HCT116 (cell line): Measurements from ENCODE around the gene LEMD3. TPM values are rescaled to one million over a fixed set of nuclear protein-coding genes. Genes with fewer than 3 reads are reported as not detected.

Experiments used
- ATAC-seq: fragments of 200-7000 bp; cut with Tn5 transposase; 2 replicates; pipeline ENCODE4 v1.9.1; 2020; ENCODE audit warnings: mild to moderate bottlenecking, moderate library complexity
- BruUV-seq: library from RNA; stranded (reverse); fragments of 400-500 nt; replicated peaks from 2 replicates; lab custom pipeline; 2021; lab: Mats Ljungman, UMichigan
- CTCF ChIA-PET: fragments of 300-600 bp; sonication (Branson Sonifier 250); formaldehyde crosslinking; loops from one replicate; lab custom pipeline; 2021; ENCODE audit warnings: antibody characterized with exemption; lab: Charles Lee
- POLR2A ChIA-PET: fragments of 300-600, 350-600 bp; sonication (Branson Sonifier 250); formaldehyde crosslinking; loops from one replicate; lab custom pipeline; 2021; ENCODE audit warnings: antibody characterized with exemption; lab: Charles Lee
- RAD21 ChIA-PET, 2 experiments: fragments of 300-600 bp; sonication (Branson Sonifier 250); formaldehyde crosslinking; loops; one replicate each; lab custom pipeline; 2023; ENCODE audit warnings: low total read pairs in 2 of 2; ENCODE audit not compliant: uncharacterized antibody in 2 of 2, unreplicated experiment in 2 of 2, low non-redundant PET in 1 of 2; lab: Charles Lee
- DNase-seq: peaks from one replicate; pipeline ENCODE4 v3.0.0-alpha.2; 2010; ENCODE audit warnings: low read depth, low spot score
- H2AFZ ChIP-seq: fragments of 200-600 bp; shearing (Covaris generic), sonication (generic); 2 replicates; pipeline ENCODE4 v1.6.1; 2017; ENCODE audit warnings: low read depth, mixed run types, mixed read lengths, antibody characterized with exemption, low read length; ENCODE audit not compliant: poor library complexity, severe bottlenecking
- H3K27ac ChIP-seq: 2 replicates; pipeline ENCODE4 v1.5.1; 2012; ENCODE audit warnings: low read depth, low read length
- H3K27me3 ChIP-seq: fragments of 200-600 bp; sonication (generic); 2 replicates; pipeline ENCODE4 v1.6.1; 2016; ENCODE audit warnings: mixed run types, low read length, mixed read lengths; ENCODE audit not compliant: insufficient read depth
- H3K36me3 ChIP-seq, 2 experiments: fragments of 200-500 bp in 1 of 2; fragments of 200-600 bp in 1 of 2; sonication (Bioruptor generic) in 1 of 2; sonication (generic) in 1 of 2; 2 replicates each; pipeline versions ENCODE4 v1.5.1 to v1.6.1; 2014 to 2016; ENCODE audit warnings: low read length in 2 of 2, inconsistent platforms in 1 of 2, mixed read lengths in 1 of 2, mixed run types in 1 of 2; ENCODE audit not compliant: insufficient read depth in 2 of 2, control insufficient read depth in 1 of 2
- H3K4me1 ChIP-seq, 2 experiments: fragments of 200-600 bp in 1 of 2; sonication (generic) in 1 of 2; 2 replicates each; pipeline versions ENCODE4 v1.5.1 to v1.6.1; 2012 to 2017; ENCODE audit warnings: low read length in 2 of 2, inconsistent platforms in 1 of 2, mild to moderate bottlenecking in 1 of 2, mixed read lengths in 1 of 2, mixed run types in 1 of 2, moderate library complexity in 1 of 2; ENCODE audit not compliant: insufficient read depth in 2 of 2, control insufficient read depth in 1 of 2
- H3K4me2 ChIP-seq: fragments of 200-600 bp; sonication (generic); 2 replicates; pipeline ENCODE4 v1.6.1; 2017; ENCODE audit warnings: mixed run types, low read length, mixed read lengths
- H3K4me3 ChIP-seq, 2 experiments: fragments of 200-600 bp in 1 of 2; sonication (generic) in 1 of 2; replicated peaks in 1 of 2; 2 replicates each; pipeline ENCODE4 v1.5.1; 2011 to 2016; ENCODE audit warnings: low read length in 2 of 2, control low read depth in 1 of 2, low read depth in 1 of 2, mild to moderate bottlenecking in 1 of 2, mixed read lengths in 1 of 2, mixed run types in 1 of 2
- H3K79me2 ChIP-seq: fragments of 200-600 bp; sonication (generic); 2 replicates; pipeline ENCODE4 v1.6.1; 2017; ENCODE audit warnings: mild to moderate bottlenecking, mixed run types, low read length, moderate library complexity, mixed read lengths; ENCODE audit not compliant: insufficient read depth
- H3K9ac ChIP-seq: fragments of 200-600 bp; sonication (generic); 2 replicates; pipeline ENCODE4 v1.6.1; 2016; ENCODE audit warnings: low read length, mixed read lengths
- H3K9me2 ChIP-seq: fragments of 200-600 bp; sonication (generic), shearing (Covaris generic); 2 replicates; pipeline ENCODE4 v1.6.1; 2017; ENCODE audit warnings: mixed run types, mild to moderate bottlenecking, moderate library complexity; ENCODE audit not compliant: insufficient read depth
- H3K9me3 ChIP-seq, 2 experiments: fragments of 200-500 bp in 1 of 2; fragments of 200-600 bp in 1 of 2; sonication (Bioruptor generic) in 1 of 2; sonication (generic) in 1 of 2; 2 replicates each; pipeline ENCODE4 v1.6.1; 2014 to 2017; ENCODE audit warnings: low read length in 2 of 2, mixed read lengths in 2 of 2, inconsistent platforms in 1 of 2, low read depth in 1 of 2, mild to moderate bottlenecking in 1 of 2, mixed run types in 1 of 2, moderate library complexity in 1 of 2; ENCODE audit not compliant: control insufficient read depth in 1 of 2, insufficient read depth in 1 of 2
- H4K20me1 ChIP-seq: fragments of 200-600 bp; sonication (generic), shearing (Covaris generic); 2 replicates; pipeline ENCODE4 v1.6.1; 2017; ENCODE audit warnings: mixed run types, mild to moderate bottlenecking, moderate library complexity; ENCODE audit not compliant: insufficient read depth
- ATF3 ChIP-seq: IDR thresholded peaks from 2 replicates; pipeline ENCODE4 v1.6.1; 2012
- CBX3 ChIP-seq: IDR thresholded peaks from 2 replicates; pipeline ENCODE4 v1.6.1; 2012; ENCODE audit warnings: low read depth
- CEBPB ChIP-seq: IDR thresholded peaks from 2 replicates; pipeline ENCODE4 v1.6.1; 2012; ENCODE audit warnings: low read depth
- EGR1 ChIP-seq: IDR thresholded peaks from 2 replicates; pipeline ENCODE4 v1.6.1; 2012; ENCODE audit warnings: low read depth
- ELF1 ChIP-seq: IDR thresholded peaks from 2 replicates; pipeline ENCODE4 v1.6.1; 2012; ENCODE audit warnings: low read depth, borderline replicate concordance
- EZH2phosphoT487 ChIP-seq: fragments of 200-600 bp; IDR thresholded peaks from 2 replicates; pipeline ENCODE4 v1.6.1; 2018; ENCODE audit warnings: antibody characterized with exemption, borderline replicate concordance
- FOSL1 ChIP-seq: IDR thresholded peaks from 2 replicates; pipeline ENCODE4 v1.6.1; 2012; ENCODE audit warnings: low read depth
- POLR2AphosphoS5 ChIP-seq: IDR thresholded peaks from 2 replicates; pipeline ENCODE4 v1.6.1; 2011; ENCODE audit warnings: mild to moderate bottlenecking, low read depth, low read length, moderate library complexity
- RAD21 ChIP-seq: IDR thresholded peaks from 2 replicates; pipeline ENCODE4 v1.6.1; 2012; ENCODE audit warnings: low read depth, mild to moderate bottlenecking
- SIN3A ChIP-seq: IDR thresholded peaks from 2 replicates; pipeline ENCODE4 v1.6.1; 2012; ENCODE audit warnings: low read depth
- SP1 ChIP-seq: IDR thresholded peaks from 2 replicates; pipeline ENCODE4 v1.6.1; 2012; ENCODE audit warnings: low read depth
- TCF7L2 ChIP-seq: IDR thresholded peaks from 2 replicates; pipeline ENCODE4 v1.7.0; 2011; ENCODE audit warnings: borderline replicate concordance, inconsistent platforms; ENCODE audit not compliant: insufficient read depth, insufficient read length; ENCODE audit errors: extremely low read depth
- YY1 ChIP-seq: IDR thresholded peaks from 2 replicates; pipeline ENCODE4 v1.6.1; 2011; ENCODE audit warnings: low read length, low read depth, moderate library complexity, mild to moderate bottlenecking; ENCODE audit not compliant: insufficient replicate concordance; ENCODE audit errors: extremely low read depth
- ZBTB33 ChIP-seq: IDR thresholded peaks from 2 replicates; pipeline ENCODE4 v1.6.1; 2011; ENCODE audit warnings: mild to moderate bottlenecking, low read length, moderate library complexity; ENCODE audit not compliant: insufficient replicate concordance; ENCODE audit errors: extremely low read depth
- ZNF274 ChIP-seq: fragments of 200-500 bp; sonication (Bioruptor generic); IDR thresholded peaks from 2 replicates; pipeline ENCODE4 v1.6.1; 2014; ENCODE audit warnings: mild to moderate bottlenecking, low read depth, low read length, inconsistent platforms
- intact Hi-C: fragments of 100-400 bp; cut with micrococcal nuclease; formaldehyde crosslinking; loops from 2 replicates; pipeline ENCODE4 v1.10.0; 2022
- total RNA-seq: library from RNA; stranded (reverse); gene quantifications from one replicate; pipeline ENCODE4 v1.2.1, GENCODE V29; 2021; ENCODE audit not compliant: unreplicated experiment
- TF ChIP-seq, protein P1 (sequence below): IDR thresholded peaks from 2 replicates; pipeline ENCODE4 v1.6.1; 2012; ENCODE audit warnings: low read depth
- TF ChIP-seq, protein P2 (sequence below), 3 experiments: fragments of 200-600 bp in 1 of 3; sonication (generic) in 1 of 3; IDR thresholded peaks in 2 of 3; conservative IDR thresholded peaks in 1 of 3; 2 replicates each; pipeline ENCODE4 v1.5.1; 2012 to 2017; ENCODE audit warnings: low read depth in 2 of 3, low read length in 2 of 3, antibody characterized with exemption in 1 of 3, borderline replicate concordance in 1 of 3, control low read depth in 1 of 3, mild to moderate bottlenecking in 1 of 3, mixed read lengths in 1 of 3, mixed run types in 1 of 3, moderate library complexity in 1 of 3; ENCODE audit not compliant: insufficient read depth in 1 of 3

LEMD3 gene
- total RNA-seq, 1 experiment from 2014 or later = 28.7 TPM

DNA sequence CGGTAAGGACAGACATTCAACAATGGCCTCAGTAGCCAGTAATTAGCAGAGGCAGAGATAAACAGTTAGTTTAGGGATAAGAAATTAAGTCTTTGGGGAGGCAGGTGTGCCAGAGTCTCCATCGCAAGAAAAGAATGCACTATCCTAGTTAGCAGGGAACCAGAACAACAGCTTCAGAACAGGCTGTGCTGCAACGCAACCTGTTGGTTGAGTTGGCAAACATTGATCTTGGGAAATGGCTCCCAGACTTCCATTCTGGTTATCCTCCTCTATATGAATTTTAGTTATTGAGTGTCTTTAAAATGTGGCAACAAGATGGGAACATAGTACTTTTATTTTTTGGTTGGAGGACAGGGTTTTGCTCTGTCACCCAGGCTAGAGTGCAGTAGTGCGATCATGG lies 12.3 kb upstream of the LEMD3 start (continued):
- TF ChIP-seq, protein P1, sequence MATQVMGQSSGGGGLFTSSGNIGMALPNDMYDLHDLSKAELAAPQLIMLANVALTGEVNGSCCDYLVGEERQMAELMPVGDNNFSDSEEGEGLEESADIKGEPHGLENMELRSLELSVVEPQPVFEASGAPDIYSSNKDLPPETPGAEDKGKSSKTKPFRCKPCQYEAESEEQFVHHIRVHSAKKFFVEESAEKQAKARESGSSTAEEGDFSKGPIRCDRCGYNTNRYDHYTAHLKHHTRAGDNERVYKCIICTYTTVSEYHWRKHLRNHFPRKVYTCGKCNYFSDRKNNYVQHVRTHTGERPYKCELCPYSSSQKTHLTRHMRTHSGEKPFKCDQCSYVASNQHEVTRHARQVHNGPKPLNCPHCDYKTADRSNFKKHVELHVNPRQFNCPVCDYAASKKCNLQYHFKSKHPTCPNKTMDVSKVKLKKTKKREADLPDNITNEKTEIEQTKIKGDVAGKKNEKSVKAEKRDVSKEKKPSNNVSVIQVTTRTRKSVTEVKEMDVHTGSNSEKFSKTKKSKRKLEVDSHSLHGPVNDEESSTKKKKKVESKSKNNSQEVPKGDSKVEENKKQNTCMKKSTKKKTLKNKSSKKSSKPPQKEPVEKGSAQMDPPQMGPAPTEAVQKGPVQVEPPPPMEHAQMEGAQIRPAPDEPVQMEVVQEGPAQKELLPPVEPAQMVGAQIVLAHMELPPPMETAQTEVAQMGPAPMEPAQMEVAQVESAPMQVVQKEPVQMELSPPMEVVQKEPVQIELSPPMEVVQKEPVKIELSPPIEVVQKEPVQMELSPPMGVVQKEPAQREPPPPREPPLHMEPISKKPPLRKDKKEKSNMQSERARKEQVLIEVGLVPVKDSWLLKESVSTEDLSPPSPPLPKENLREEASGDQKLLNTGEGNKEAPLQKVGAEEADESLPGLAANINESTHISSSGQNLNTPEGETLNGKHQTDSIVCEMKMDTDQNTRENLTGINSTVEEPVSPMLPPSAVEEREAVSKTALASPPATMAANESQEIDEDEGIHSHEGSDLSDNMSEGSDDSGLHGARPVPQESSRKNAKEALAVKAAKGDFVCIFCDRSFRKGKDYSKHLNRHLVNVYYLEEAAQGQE = no peak
- no peak for TF ChIP-seq TCF7L2
- no peak for TF ChIP-seq EGR1
- TF ChIP-seq POLR2AphosphoS5 = no peak
- TF ChIP-seq SP1 = no peak
- no peak for TF ChIP-seq FOSL1
- no peak for TF ChIP-seq SIN3A

DNA sequence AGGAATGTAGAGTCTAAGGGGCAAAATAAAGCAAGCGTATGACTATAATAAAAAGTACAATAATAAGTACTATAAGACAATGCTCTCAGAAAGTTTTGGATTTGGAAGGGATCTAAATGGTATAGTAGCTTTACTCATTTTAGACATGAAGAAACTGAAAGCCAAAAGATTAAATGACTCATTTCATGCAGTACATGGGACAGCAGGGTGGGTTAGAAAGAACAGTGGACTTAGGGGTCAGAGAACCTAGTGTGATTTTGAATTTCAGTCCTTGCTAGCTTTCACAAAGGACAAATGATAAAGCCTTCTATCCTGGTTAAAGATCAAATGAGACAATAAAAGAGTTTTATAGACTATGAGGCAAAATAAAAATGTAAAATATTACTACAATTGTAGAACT lies 6.8 kb upstream of the LEMD3 start:
- CTCF ChIA-PET = no interaction called here
- intact Hi-C loops = no loop called here
- no peaks in the 10 kb centered on the region for H3K36me3 ChIP-seq
- no peak overlapping the region for H3K9ac ChIP-seq
- DNase-seq (no peak), ATAC-seq (no peak)
- H3K4me3 ChIP-seq = no peak overlapping the region
- no peaks in the 10 kb centered on the region for H3K27me3 ChIP-seq
- no peaks in the 10 kb centered on the region for H3K79me2 ChIP-seq
- H3K9me3 ChIP-seq = no peaks in the 10 kb centered on the region
- BruUV-seq = no TSS peak
- no peak overlapping the region for H3K27ac ChIP-seq
- H3K9me2 ChIP-seq = no peaks in the 10 kb centered on the region
- H3K4me2 ChIP-seq = no peak overlapping the region
- no peaks in the 10 kb centered on the region for H3K4me1 ChIP-seq
- POLR2A ChIA-PET = no interaction called here
- RAD21 ChIA-PET = no interaction called here
- no peak for TF ChIP-seq SP1
- no peak for TF ChIP-seq POLR2AphosphoS5
- TF ChIP-seq CEBPB = no peak
- no peak for TF ChIP-seq ZNF274
- no peak for TF ChIP-seq CBX3
- TF ChIP-seq ATF3 = no peak
- no peak for TF ChIP-seq EZH2phosphoT487
- TF ChIP-seq ELF1 = no peak
- TF ChIP-seq YY1 = no peak
- TF ChIP-seq ZBTB33 = no peak
- TF ChIP-seq, protein P2, sequence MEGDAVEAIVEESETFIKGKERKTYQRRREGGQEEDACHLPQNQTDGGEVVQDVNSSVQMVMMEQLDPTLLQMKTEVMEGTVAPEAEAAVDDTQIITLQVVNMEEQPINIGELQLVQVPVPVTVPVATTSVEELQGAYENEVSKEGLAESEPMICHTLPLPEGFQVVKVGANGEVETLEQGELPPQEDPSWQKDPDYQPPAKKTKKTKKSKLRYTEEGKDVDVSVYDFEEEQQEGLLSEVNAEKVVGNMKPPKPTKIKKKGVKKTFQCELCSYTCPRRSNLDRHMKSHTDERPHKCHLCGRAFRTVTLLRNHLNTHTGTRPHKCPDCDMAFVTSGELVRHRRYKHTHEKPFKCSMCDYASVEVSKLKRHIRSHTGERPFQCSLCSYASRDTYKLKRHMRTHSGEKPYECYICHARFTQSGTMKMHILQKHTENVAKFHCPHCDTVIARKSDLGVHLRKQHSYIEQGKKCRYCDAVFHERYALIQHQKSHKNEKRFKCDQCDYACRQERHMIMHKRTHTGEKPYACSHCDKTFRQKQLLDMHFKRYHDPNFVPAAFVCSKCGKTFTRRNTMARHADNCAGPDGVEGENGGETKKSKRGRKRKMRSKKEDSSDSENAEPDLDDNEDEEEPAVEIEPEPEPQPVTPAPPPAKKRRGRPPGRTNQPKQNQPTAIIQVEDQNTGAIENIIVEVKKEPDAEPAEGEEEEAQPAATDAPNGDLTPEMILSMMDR (IDR thresholded peaks at IDR 0.05 in 2 of 3, conservative IDR thresholded peaks at IDR 0.05 in 1 of 3; ENCODE audit: borderline replicate concordance in 1 of 3, insufficient read depth in 1 of 3, low read depth in 2 of 3, low read length in 2 of 3) = no peak
- no peak for TF ChIP-seq RAD21
- TF ChIP-seq TCF7L2 = no peak
- H2AFZ ChIP-seq = no peak overlapping the region
- no peaks in the 10 kb centered on the region for H4K20me1 ChIP-seq
